Jurkat, Clone E6-1 (cell line): ENCODE data around the gene PDYN.

Experiments used
- DNase-seq: peaks from one replicate; pipeline ENCODE4 v3.0.0-alpha.2; 2011; ENCODE audit warnings: low read depth, low spot score
- H3K4me3 ChIP-seq: 2 replicates; pipeline ENCODE4 v1.5.1; 2011; ENCODE audit warnings: mild to moderate bottlenecking, low read length, control low read depth, moderate library complexity

Gene PDYN

GRCh38 chr20:1939270-1939595 is 54.6 kb downstream of the PDYN start:
- no peak overlapping the region for H3K4me3 ChIP-seq
- DNase-seq: no peak

GRCh38 chr20:1938464-1939269 is 55.2 kb downstream of the PDYN start:
- H3K4me3 ChIP-seq: no peak overlapping the region
- DNase-seq: no peak

GRCh38 chr20:1937316-1937976 is 56.4 kb downstream of the PDYN start:
- H3K4me3 ChIP-seq: no peak overlapping the region
- DNase-seq: no peak

GRCh38 chr20:1935696-1936366 is 58.0 kb downstream of the PDYN start:
- DNase-seq: no peak
- no peak overlapping the region for H3K4me3 ChIP-seq

GRCh38 chr20:1934721-1935573 is 58.9 kb downstream of the PDYN start:
- no peak overlapping the region for H3K4me3 ChIP-seq
- DNase-seq: no peak

GRCh38 chr20:1934156-1934555 is 59.7 kb downstream of the PDYN start:
- no peak overlapping the region for H3K4me3 ChIP-seq
- DNase-seq: no peak

- DNase-seq: no peak
Measured at GRCh38 chr20:1933465-1933870, 60.4 kb downstream of the PDYN start.

GRCh38 chr20:1932971-1933370 is 60.9 kb downstream of the PDYN start:
- H3K4me3 ChIP-seq: no peak overlapping the region
- DNase-seq: no peak

More at GRCh38 chr20:1933465-1933870, 60.4 kb downstream of the PDYN start:
- H3K4me3 ChIP-seq: no peak overlapping the region

- DNase-seq: no peak
- no peak overlapping the region for H3K4me3 ChIP-seq
Measured at GRCh38 chr20:1931830-1932229, 62.0 kb downstream of the PDYN start.

GRCh38 chr20:1930165-1930564 is 63.7 kb downstream of the PDYN start:
- no peak overlapping the region for H3K4me3 ChIP-seq
- no peak for DNase-seq

GRCh38 chr20:1929460-1929859 is 64.4 kb downstream of the PDYN start:
- DNase-seq: no peak
- H3K4me3 ChIP-seq: no peak overlapping the region

- no peak overlapping the region for H3K4me3 ChIP-seq
- DNase-seq: no peak
Measured at GRCh38 chr20:1928782-1929181, 65.1 kb downstream of the PDYN start.
